ENCODE measurements around the gene EIF4EBP3. TPM values are rescaled to one million over a fixed set of nuclear protein-coding genes. Genes with fewer than 3 reads are reported as not detected.
A peak's percentile ranks its signal among the peaks of the same experiment; 100 is the strongest.

Gene EIF4EBP3
- total and polyA plus RNA-seq, 10 donors: 11.5 to 75.6 (median 21.0) TPM

DNA sequence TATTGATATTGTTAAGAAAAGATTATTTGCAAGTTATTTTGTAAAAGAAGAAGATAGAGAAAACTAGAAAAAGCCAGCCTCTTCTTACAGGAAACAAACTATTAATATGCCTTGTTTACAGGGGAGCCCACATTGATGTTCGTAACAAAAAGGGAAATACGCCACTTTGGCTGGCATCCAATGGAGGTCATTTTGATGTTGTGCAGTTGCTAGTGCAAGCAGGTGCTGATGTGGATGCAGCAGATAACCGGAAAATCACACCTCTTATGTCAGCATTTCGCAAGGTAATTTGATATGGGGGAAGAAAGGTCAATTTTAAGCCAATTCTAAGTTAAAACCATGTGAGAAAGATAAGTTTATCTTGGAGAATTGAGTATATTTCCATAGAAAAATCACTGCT lies 37.6 kb upstream of the EIF4EBP3 start:
- intact Hi-C loops (cut with DNase I; ENCODE audit: low total_unique reads): no loop called here
- Histone ChIP-seq H3K4me3 (no peak overlapping the region), H3K36me3 (peaks cover 6 to 100% (median 88%) of the 10 kb centered on the region in 6 donors), H3K4me1 (no peaks in the 10 kb centered on the region), H3K27me3 (replicated peaks in 1 of 7) (no peaks in the 10 kb centered on the region), H3K27ac (no peak overlapping the region), H3K9me3 (no peaks in the 10 kb centered on the region)
- DNase-seq: no peak
- WGBS, 5 donors: 67 to 81% (median 79%) methylated on average over 4 of the region's 4 CpGs
- TF ChIP-seq POLR2AphosphoS5 (IDR thresholded peaks at IDR 0.05) (no peak), POLR2A (IDR thresholded peaks at IDR 0.05) (no peak)
- TF ChIP-seq, protein P1, sequence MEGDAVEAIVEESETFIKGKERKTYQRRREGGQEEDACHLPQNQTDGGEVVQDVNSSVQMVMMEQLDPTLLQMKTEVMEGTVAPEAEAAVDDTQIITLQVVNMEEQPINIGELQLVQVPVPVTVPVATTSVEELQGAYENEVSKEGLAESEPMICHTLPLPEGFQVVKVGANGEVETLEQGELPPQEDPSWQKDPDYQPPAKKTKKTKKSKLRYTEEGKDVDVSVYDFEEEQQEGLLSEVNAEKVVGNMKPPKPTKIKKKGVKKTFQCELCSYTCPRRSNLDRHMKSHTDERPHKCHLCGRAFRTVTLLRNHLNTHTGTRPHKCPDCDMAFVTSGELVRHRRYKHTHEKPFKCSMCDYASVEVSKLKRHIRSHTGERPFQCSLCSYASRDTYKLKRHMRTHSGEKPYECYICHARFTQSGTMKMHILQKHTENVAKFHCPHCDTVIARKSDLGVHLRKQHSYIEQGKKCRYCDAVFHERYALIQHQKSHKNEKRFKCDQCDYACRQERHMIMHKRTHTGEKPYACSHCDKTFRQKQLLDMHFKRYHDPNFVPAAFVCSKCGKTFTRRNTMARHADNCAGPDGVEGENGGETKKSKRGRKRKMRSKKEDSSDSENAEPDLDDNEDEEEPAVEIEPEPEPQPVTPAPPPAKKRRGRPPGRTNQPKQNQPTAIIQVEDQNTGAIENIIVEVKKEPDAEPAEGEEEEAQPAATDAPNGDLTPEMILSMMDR (IDR thresholded peaks at IDR 0.05 in 8 of 11, conservative IDR thresholded peaks at IDR 0.05 in 3 of 11): no peak

DNA sequence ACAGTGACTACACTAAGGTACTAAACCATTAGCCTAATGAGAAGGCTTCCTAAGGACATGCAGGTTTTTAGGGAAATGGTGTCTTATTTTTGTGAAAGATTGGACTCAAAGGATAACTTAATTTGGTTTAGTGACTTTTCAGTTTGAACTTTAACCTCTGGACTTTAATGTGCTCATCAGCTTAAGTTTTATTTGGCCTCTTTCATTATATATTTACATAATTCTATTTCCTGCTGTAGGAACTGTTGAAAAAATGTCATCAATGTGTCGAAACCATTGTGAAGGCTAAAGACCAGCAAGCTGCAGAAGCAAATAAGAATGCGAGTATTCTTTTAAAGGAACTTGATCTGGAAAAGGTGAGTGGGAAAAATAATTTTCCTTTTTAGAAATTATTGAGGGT lies 34.3 kb upstream of the EIF4EBP3 start:
- no peak for DNase-seq
- intact Hi-C loops (cut with DNase I; ENCODE audit: low total_unique reads): no loop called here
- Histone ChIP-seq H3K9me3 (no peaks in the 10 kb centered on the region), H3K27ac (no peak overlapping the region), H3K27me3 (replicated peaks in 1 of 7) (no peaks in the 10 kb centered on the region), H3K4me1 (no peaks in the 10 kb centered on the region), H3K36me3 (peaks cover 0 to 84% (median 64%) of the 10 kb centered on the region in 6 donors), H3K4me3 (no peak overlapping the region)
- no peak for TF ChIP-seq POLR2AphosphoS5 (IDR thresholded peaks at IDR 0.05)
- no peak for TF ChIP-seq POLR2A (IDR thresholded peaks at IDR 0.05)
- TF ChIP-seq, protein P1 (IDR thresholded peaks at IDR 0.05 in 8 of 11, conservative IDR thresholded peaks at IDR 0.05 in 3 of 11): no peak
- 75 to 95% (median 83%) methylated on average over 2 of the region's 2 CpGs for WGBS, 5 donors

DNA sequence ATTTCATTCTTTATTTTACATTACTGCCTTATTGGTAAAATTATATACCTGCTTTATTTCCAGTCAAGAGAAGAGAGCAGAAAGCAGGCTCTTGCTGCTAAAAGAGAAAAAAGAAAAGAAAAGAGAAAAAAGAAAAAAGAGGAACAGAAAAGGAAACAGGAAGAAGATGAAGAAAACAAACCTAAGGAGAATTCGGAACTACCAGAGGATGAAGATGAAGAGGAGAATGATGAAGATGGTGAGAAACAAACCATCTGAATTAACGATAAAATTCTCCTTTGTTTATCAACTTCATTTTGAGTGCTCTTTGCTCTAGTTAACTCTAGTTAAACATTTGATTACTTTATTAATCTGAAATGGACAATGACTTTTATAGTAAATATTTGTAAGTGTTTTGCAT lies 23.5 kb upstream of the EIF4EBP3 start:
- H3K36me3 ChIP-seq: peaks cover 3 to 81% (median 56%) of the 10 kb centered on the region in 6 donors
- H3K9me3 ChIP-seq: no peaks in the 10 kb centered on the region
- H3K27ac ChIP-seq: peak overlapping the region in 1 of 8 donors; percentile 3
- peaks cover 0 to 10% (median 0%) of the 10 kb centered on the region in 6 donors for H3K4me1 ChIP-seq
- TF ChIP-seq, protein P1 (IDR thresholded peaks at IDR 0.05 in 8 of 11, conservative IDR thresholded peaks at IDR 0.05 in 3 of 11): no peak
- TF ChIP-seq POLR2A (IDR thresholded peaks at IDR 0.05) (no peak), POLR2AphosphoS5 (IDR thresholded peaks at IDR 0.05) (no peak)
- 59 to 83% (median 65%) methylated on average over 2 of the region's 2 CpGs for WGBS, 5 donors
- DNase-seq: no peak
- intact Hi-C loops (cut with DNase I; ENCODE audit: low total_unique reads): no loop called here
- no peak overlapping the region for H3K4me3 ChIP-seq
- no peaks in the 10 kb centered on the region for H3K27me3 ChIP-seq (replicated peaks in 1 of 7)

DNA sequence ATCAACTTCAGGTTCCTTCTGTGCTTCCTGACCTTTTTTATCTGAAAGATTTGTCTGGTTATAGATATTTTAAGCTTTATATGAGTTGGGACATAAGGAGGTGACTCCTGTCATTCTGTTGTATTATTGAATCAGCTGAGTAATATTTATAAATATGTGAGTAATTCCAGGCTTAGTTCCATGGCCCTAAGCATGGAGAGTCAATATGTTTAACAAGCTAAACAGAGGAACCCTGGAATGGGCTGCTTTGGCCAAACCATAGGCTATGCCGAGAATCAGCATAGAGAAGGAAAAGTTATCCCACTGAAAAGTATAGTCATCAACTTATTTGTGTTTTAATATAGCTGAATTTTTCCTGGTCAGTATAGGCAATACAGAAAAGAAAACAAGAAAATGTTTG lies 7.2 kb upstream of the EIF4EBP3 start:
- intact Hi-C loops (cut with DNase I; ENCODE audit: low total_unique reads): no loop called here
- no peak overlapping the region for H3K4me3 ChIP-seq
- no peaks in the 10 kb centered on the region for H3K4me1 ChIP-seq
- no peaks in the 10 kb centered on the region for H3K27me3 ChIP-seq (replicated peaks in 1 of 7)
- DNase-seq: no peak
- WGBS, 5 donors: 93 to 100% (median 94%) methylated on average over 1 of the region's 1 CpG
- TF ChIP-seq POLR2AphosphoS5 (IDR thresholded peaks at IDR 0.05): no peak
- TF ChIP-seq, protein P1 (IDR thresholded peaks at IDR 0.05 in 8 of 11, conservative IDR thresholded peaks at IDR 0.05 in 3 of 11): no peak
- TF ChIP-seq POLR2A (IDR thresholded peaks at IDR 0.05): no peak
- no peaks in the 10 kb centered on the region for H3K9me3 ChIP-seq
- peaks cover 0 to 100% (median 67%) of the 10 kb centered on the region in 6 donors for H3K36me3 ChIP-seq
- peak overlapping the region in 3 of 8 donors; percentile 13 to 56 (median 51) for H3K27ac ChIP-seq

All from spleen (tissue), 11 donors.